Neural cell (in vitro differentiated cells): ENCODE results near the gene TSPO2. TPM values are rescaled to one million over a fixed set of nuclear protein-coding genes. Genes with fewer than 3 reads are reported as not detected.

Source experiments
- H2AFZ ChIP-seq: fragments of 200-600, 300-800 bp; sonication (generic), shearing (Covaris generic); 2 replicates; pipeline ENCODE4 v1.6.0; 2014; ENCODE audit warnings: low read depth, mild to moderate bottlenecking, antibody characterized with exemption, low read length, moderate library complexity
- H3F3A ChIP-seq: fragments of 200-600 bp; shearing (Covaris generic); 2 replicates; pipeline ENCODE4 v1.6.1; 2016; ENCODE audit warnings: mild to moderate bottlenecking, moderate library complexity, mixed read lengths, antibody characterized with exemption, low read length; ENCODE audit not compliant: insufficient read depth, poor library complexity, severe bottlenecking
- H3K27ac ChIP-seq: fragments of 200-600, 300-800 bp; sonication (generic), shearing (Covaris generic); 2 replicates; pipeline ENCODE4 v1.5.1; 2014; ENCODE audit warnings: mild to moderate bottlenecking, low read length, moderate library complexity
- H3K27me3 ChIP-seq: fragments of 300-800, 200-600 bp; sonication (generic), shearing (Covaris generic); 2 replicates; pipeline ENCODE4 v1.6.0; 2014; ENCODE audit warnings: mild to moderate bottlenecking, low read depth, low read length, moderate library complexity; ENCODE audit not compliant: insufficient read depth
- H3K36me3 ChIP-seq: fragments of 300-800, 200-600 bp; sonication (generic), shearing (Covaris generic); 2 replicates; pipeline ENCODE4 v1.5.1; 2014; ENCODE audit warnings: mild to moderate bottlenecking, antibody characterized with exemption, low read length, moderate library complexity; ENCODE audit not compliant: insufficient read depth
- H3K4me2 ChIP-seq: fragments of 300-800, 200-600 bp; sonication (generic), shearing (Covaris generic); 2 replicates; pipeline ENCODE4 v1.6.0; 2014; ENCODE audit warnings: mild to moderate bottlenecking, low read length
- H3K4me3 ChIP-seq: fragments of 300-800, 200-600 bp; sonication (generic), shearing (Covaris generic); 2 replicates; pipeline ENCODE4 v1.5.1; 2014; ENCODE audit warnings: mild to moderate bottlenecking, low read length, moderate library complexity
- H3K79me2 ChIP-seq: fragments of 200-600 bp; shearing (Covaris generic); replicated peaks from 2 replicates; pipeline ENCODE4 v1.6.0; 2014; ENCODE audit warnings: mild to moderate bottlenecking, low read length, moderate library complexity; ENCODE audit not compliant: insufficient read depth
- H3K9ac ChIP-seq: fragments of 300-800, 200-600 bp; sonication (generic), shearing (Covaris generic); 2 replicates; pipeline ENCODE4 v1.6.1; 2016; ENCODE audit warnings: mild to moderate bottlenecking, low read length, mixed read lengths
- H3K9me2 ChIP-seq: fragments of 200-600 bp; shearing (Covaris generic); 2 replicates; pipeline ENCODE4 v1.6.1; 2016; ENCODE audit warnings: mild to moderate bottlenecking, low read length, mixed read lengths; ENCODE audit not compliant: insufficient read depth
- H3K9me3 ChIP-seq: fragments of 200-600, 300-800 bp; sonication (generic), shearing (Covaris generic); 2 replicates; pipeline ENCODE4 v1.6.1; 2016; ENCODE audit warnings: mild to moderate bottlenecking, mixed run types, low read length, moderate library complexity, mixed read lengths
- H4K20me1 ChIP-seq: fragments of 200-600 bp; shearing (Covaris generic); 2 replicates; pipeline ENCODE4 v1.6.1; 2016; ENCODE audit warnings: mild to moderate bottlenecking, mixed run types; ENCODE audit not compliant: insufficient read depth
- CTCF ChIP-seq: fragments of 450-650 bp; IDR thresholded peaks from 2 replicates; pipeline ENCODE4 v1.5.1; 2014; ENCODE audit warnings: antibody characterized with exemption, mild to moderate bottlenecking, moderate library complexity; ENCODE audit not compliant: poor library complexity, severe bottlenecking
- EP300 ChIP-seq: fragments of 450-650 bp; conservative IDR thresholded peaks from 2 replicates; pipeline ENCODE4 v1.6.1; 2014; ENCODE audit warnings: antibody characterized with exemption, mild to moderate bottlenecking, moderate library complexity; ENCODE audit not compliant: poor library complexity, severe bottlenecking
- EZH2 ChIP-seq: fragments of 200-600, 300-800 bp; shearing (Covaris generic), sonication (generic); IDR thresholded peaks from 2 replicates; pipeline ENCODE4 v1.6.1; 2014; ENCODE audit warnings: antibody characterized with exemption, low read length, borderline replicate concordance, mild to moderate bottlenecking; ENCODE audit not compliant: insufficient read depth, poor library complexity, severe bottlenecking
- MXI1 ChIP-seq: fragments of 450-650 bp; conservative IDR thresholded peaks from 2 replicates; pipeline ENCODE4 v1.6.1; 2014; ENCODE audit warnings: antibody characterized with exemption, mild to moderate bottlenecking; ENCODE audit not compliant: poor library complexity, severe bottlenecking
- POLR2AphosphoS5 ChIP-seq: IDR thresholded peaks from 2 replicates; pipeline ENCODE4 v1.6.1; 2012
- RAD21 ChIP-seq: fragments of 450-650 bp; conservative IDR thresholded peaks from 2 replicates; pipeline ENCODE4 v1.6.1; 2014; ENCODE audit warnings: antibody characterized with exemption, mild to moderate bottlenecking, moderate library complexity
- REST ChIP-seq: IDR thresholded peaks from 2 replicates; pipeline ENCODE4 v1.6.1; 2012; ENCODE audit warnings: borderline replicate concordance
- SMC3 ChIP-seq: fragments of 450-650 bp; conservative IDR thresholded peaks from 2 replicates; pipeline ENCODE4 v1.6.1; 2014; ENCODE audit warnings: antibody characterized with exemption, mild to moderate bottlenecking, moderate library complexity; ENCODE audit not compliant: poor library complexity
- TAF1 ChIP-seq: IDR thresholded peaks from 2 replicates; pipeline ENCODE4 v1.6.1; 2012; ENCODE audit warnings: low read depth
- polyA plus RNA-seq: library from polyadenylated mRNA; depleted of rRNA; stranded (reverse); fragments of >200 nt; gene quantifications from 2 replicates; pipeline ENCODE4 v1.2.3, GENCODE V29; 2014

The TSPO2 gene
- polyA plus RNA-seq, 1 donor from 2014 or later, result not detected

- H2AFZ ChIP-seq, result no peak overlapping the region
- no peaks in the 10 kb centered on the region for H4K20me1 ChIP-seq
- peaks cover 4% of the 10 kb centered on the region for H3F3A ChIP-seq
- no peak overlapping the region for H3K27ac ChIP-seq
- no peaks in the 10 kb centered on the region for H3K9me2 ChIP-seq
- no peak overlapping the region for H3K4me2 ChIP-seq
- TF ChIP-seq REST (no peak), CTCF (no peak), TAF1 (no peak), EP300 (no peak), RAD21 (no peak), MXI1 (no peak), SMC3 (no peak), EZH2 (no peak), POLR2AphosphoS5 (no peak)
- peaks cover 49% of the 10 kb centered on the region for H3K79me2 ChIP-seq
- H3K4me3 ChIP-seq, result no peak overlapping the region
- H3K27me3 ChIP-seq, result no peaks in the 10 kb centered on the region
- H3K36me3 ChIP-seq, result peaks cover 15% of the 10 kb centered on the region
- H3K9me3 ChIP-seq, result no peaks in the 10 kb centered on the region
- H3K9ac ChIP-seq, result no peak overlapping the region
Measured at GRCh38 chr6:41078101-41078500, 35.8 kb downstream of the TSPO2 start.

DNA sequence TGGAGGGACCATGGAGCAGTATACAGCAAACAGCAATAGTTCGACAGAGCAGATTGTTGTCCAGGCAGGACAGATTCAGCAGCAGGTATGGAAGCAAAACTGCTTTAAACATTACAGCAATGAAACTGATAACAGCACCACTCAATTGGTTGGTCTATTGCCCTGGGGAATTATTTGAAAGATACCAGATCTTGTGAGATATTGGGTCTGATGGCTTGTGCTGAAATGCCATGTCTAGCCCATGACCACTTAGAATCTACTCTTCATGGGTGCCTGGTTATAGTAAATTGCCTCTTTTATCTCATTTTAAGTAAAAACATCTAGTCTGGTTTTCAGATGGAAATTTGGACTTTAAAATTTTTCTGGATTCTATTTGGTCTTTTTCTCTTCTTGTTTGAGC, 36.8 kb downstream of the TSPO2 start:
- TF ChIP-seq SMC3 (no peak), EP300 (no peak), RAD21 (no peak), EZH2 (no peak), CTCF (no peak), MXI1 (no peak), REST (no peak), TAF1 (no peak), POLR2AphosphoS5 (no peak)
- no peak overlapping the region for H3K27ac ChIP-seq
- H4K20me1 ChIP-seq, result no peaks in the 10 kb centered on the region
- H3K9ac ChIP-seq, result no peak overlapping the region
- H3K4me2 ChIP-seq, result no peak overlapping the region
- H3K79me2 ChIP-seq, result peaks cover 47% of the 10 kb centered on the region
- H3K36me3 ChIP-seq, result peaks cover 17% of the 10 kb centered on the region
- no peak overlapping the region for H3K4me3 ChIP-seq
- no peak overlapping the region for H2AFZ ChIP-seq
- no peaks in the 10 kb centered on the region for H3K27me3 ChIP-seq
- H3F3A ChIP-seq, result peaks cover 4% of the 10 kb centered on the region
- H3K9me2 ChIP-seq, result no peaks in the 10 kb centered on the region
- H3K9me3 ChIP-seq, result no peaks in the 10 kb centered on the region
